DMS153 treated with DMSO at 0.1 percent for 48 hours (cell line): ENCODE results near the gene CSNK2A2.

ENCODE experiments used
- DNase-seq: peaks from one replicate; lab custom pipeline; 2025; ENCODE audit not compliant: unreplicated experiment; lab: John Stamatoyannopoulos, UW

CSNK2A2 gene

GRCh38 chr16:58152246-58152868 is 45.5 kb downstream of the CSNK2A2 start:
- DNase-seq = no peak

- no peak for DNase-seq
Observed at GRCh38 chr16:58148526-58148925, 49.4 kb downstream of the CSNK2A2 start.

GRCh38 chr16:58148099-58148498 is 49.8 kb downstream of the CSNK2A2 start:
- DNase-seq = no peak

GRCh38 chr16:58138852-58139251 is 59.1 kb downstream of the CSNK2A2 start:
- no peak for DNase-seq

GRCh38 chr16:58137581-58137980 is 60.3 kb downstream of the CSNK2A2 start:
- DNase-seq = no peak

GRCh38 chr16:58129097-58129936 is 68.6 kb downstream of the CSNK2A2 start, which contains the start of gene CFAP20:
CFAP20 (minus strand) TSS chr16:58129381; CDS start chr16:58129115, 266 bp downstream.
- DNase-seq = peak; percentile 98

- no peak for DNase-seq
Observed at GRCh38 chr16:58128711-58129096, 69.2 kb downstream of the CSNK2A2 start.

- DNase-seq = no peak
Observed at GRCh38 chr16:58128181-58128631, 69.7 kb downstream of the CSNK2A2 start.

GRCh38 chr16:58127634-58128033 is 70.3 kb downstream of the CSNK2A2 start:
- DNase-seq = no peak

- DNase-seq = no peak
Observed at GRCh38 chr16:58127033-58127556, 70.8 kb downstream of the CSNK2A2 start.

- DNase-seq = no peak
Observed at GRCh38 chr16:58126451-58126961, 71.4 kb downstream of the CSNK2A2 start.

- DNase-seq = no peak
Observed at GRCh38 chr16:58125781-58126335, 72.0 kb downstream of the CSNK2A2 start.

- no peak for DNase-seq
Observed at GRCh38 chr16:58125041-58125440, 72.9 kb downstream of the CSNK2A2 start.

- no peak for DNase-seq
Observed at GRCh38 chr16:58124601-58124915, 73.3 kb downstream of the CSNK2A2 start.

- DNase-seq = no peak
Observed at GRCh38 chr16:58123896-58124600, 73.9 kb downstream of the CSNK2A2 start.

GRCh38 chr16:58121132-58121531 is 76.8 kb downstream of the CSNK2A2 start:
- no peak for DNase-seq

- DNase-seq = no peak
Observed at GRCh38 chr16:58120234-58120633, 77.7 kb downstream of the CSNK2A2 start.

GRCh38 chr16:58119509-58119845 is 78.4 kb downstream of the CSNK2A2 start:
- DNase-seq = no peak

GRCh38 chr16:58118801-58119508 is 79.0 kb downstream of the CSNK2A2 start:
- DNase-seq = no peak

GRCh38 chr16:58116529-58116928 is 81.4 kb downstream of the CSNK2A2 start:
- DNase-seq = no peak

GRCh38 chr16:58116081-58116480 is 81.8 kb downstream of the CSNK2A2 start:
- DNase-seq = no peak
